Left lung (tissue), 10 donors: Measurements from ENCODE around the gene TACR1. TPM values are rescaled to one million over a fixed set of nuclear protein-coding genes. Genes with fewer than 3 reads are reported as not detected.

Source experiments
- ATAC-seq: fragments of 200-7000 bp; cut with Tn5 transposase; one replicate; pipeline ENCODE4 v1.9.1; 2020; ENCODE audit warnings: moderate library complexity
- DNase-seq, 4 donors: peaks; one replicate each; pipeline ENCODE4 v3.0.0-alpha.2; 2013 to 2020
- H3K27ac ChIP-seq, 2 donors: fragments of 200-600 bp; sonication (generic) in 1 of 2; one replicate each; pipeline versions ENCODE4 v1.5.0 to v1.8.0; 2020 to 2021
- H3K27me3 ChIP-seq, 2 donors: fragments of 200-600 bp; sonication (generic) in 1 of 2; one replicate each; pipeline versions ENCODE4 v1.5.0 to v1.8.0; 2020 to 2021
- H3K36me3 ChIP-seq, 2 donors: fragments of 200-600 bp; sonication (generic) in 1 of 2; one replicate each; pipeline versions ENCODE4 v1.5.0 to v1.8.0; 2020 to 2021
- H3K4me1 ChIP-seq, 2 donors: fragments of 200-600 bp; one replicate each; pipeline ENCODE4 v1.8.0; 2021
- H3K4me3 ChIP-seq, 2 donors: fragments of 200-600 bp; sonication (generic) in 1 of 2; one replicate each; pipeline versions ENCODE4 v1.5.0 to v1.8.0; 2020 to 2021; ENCODE audit warnings: mild to moderate bottlenecking in 1 of 2
- H3K9me3 ChIP-seq, 2 donors: fragments of 200-600 bp; sonication (generic) in 1 of 2; one replicate each; pipeline versions ENCODE4 v1.5.0 to v1.8.0; 2020 to 2021
- CTCF ChIP-seq, 2 donors: fragments of 200-600 bp; sonication (generic) in 1 of 2; IDR thresholded peaks; one replicate each; pipeline versions ENCODE4 v1.5.0 to v1.8.0; 2021; ENCODE audit warnings: antibody characterized with exemption in 2 of 2
- intact Hi-C, 2 donors: fragments of 100-400 bp; cut with DNase I; formaldehyde crosslinking; loops; one replicate each; pipeline versions ENCODE4 v1.11.2 to v1.14.2; 2022
- polyA plus RNA-seq, 6 donors: library from polyadenylated mRNA; unstranded; fragments of 120-200 nt; gene quantifications; one replicate each; pipeline ENCODE4 v1.2.1, GENCODE V29; 2013; ENCODE audit not compliant: insufficient read length in 6 of 6
- total RNA-seq, 2 donors: library from RNA; stranded (reverse); fragmentation: NEBNext Ultra II Directional; extraction: Animal tissue kit (Norgen Biotek cat#: 25700); gene quantifications; one replicate each; pipeline ENCODE4 v1.2.1, GENCODE V29; 2021
- donor health status: DM: no; HTN: yes; CAD: no.
- donor health status: DM: no; HTN: no; CAD: no.

TACR1 gene
- total and polyA plus RNA-seq, 8 donors = 0.09 to 3.2 (median 2.2) TPM

GRCh38 chr2:75031906-75032803, 167.2 kb downstream of the TACR1 start:
- no peak overlapping the region for H3K4me3 ChIP-seq
- intact Hi-C loops = no loop called here
- H3K9me3 ChIP-seq = no peaks in the 10 kb centered on the region
- H3K36me3 ChIP-seq = no peaks in the 10 kb centered on the region
- no peaks in the 10 kb centered on the region for H3K27me3 ChIP-seq
- TF ChIP-seq CTCF (IDR thresholded peaks at IDR 0.05) = no peak
- peaks cover 5 to 23% of the 10 kb centered on the region in 2 donors for H3K4me1 ChIP-seq
- DNase-seq = no peak
- ATAC-seq = no peak
- H3K27ac ChIP-seq = no peak overlapping the region

GRCh38 chr2:75031171-75031570, 168.1 kb downstream of the TACR1 start:
- ATAC-seq (no peak), DNase-seq (no peak)
- TF ChIP-seq CTCF (IDR thresholded peaks at IDR 0.05) = no peak
- no peak overlapping the region for H3K4me3 ChIP-seq
- no peaks in the 10 kb centered on the region for H3K9me3 ChIP-seq
- H3K36me3 ChIP-seq = no peaks in the 10 kb centered on the region
- H3K4me1 ChIP-seq = peaks cover 5 to 22% of the 10 kb centered on the region in 2 donors
- H3K27ac ChIP-seq = no peak overlapping the region
- intact Hi-C loops = no loop called here
- H3K27me3 ChIP-seq = no peaks in the 10 kb centered on the region

GRCh38 chr2:75030218-75031009, 168.9 kb downstream of the TACR1 start:
- no peak for ATAC-seq

GRCh38 chr2:75027886-75028285, 171.4 kb downstream of the TACR1 start:
- H3K27ac ChIP-seq = no peak overlapping the region
- no peaks in the 10 kb centered on the region for H3K4me1 ChIP-seq
- no peaks in the 10 kb centered on the region for H3K27me3 ChIP-seq
- H3K9me3 ChIP-seq = no peaks in the 10 kb centered on the region
- no peak overlapping the region for H3K4me3 ChIP-seq
- no peak for TF ChIP-seq CTCF (IDR thresholded peaks at IDR 0.05)
- H3K36me3 ChIP-seq = no peaks in the 10 kb centered on the region
- DNase-seq (no peak), ATAC-seq (no peak)
- intact Hi-C loops = no loop called here

More at GRCh38 chr2:75030218-75031009, 168.9 kb downstream of the TACR1 start:
- no peak overlapping the region for H3K27ac ChIP-seq
- no peaks in the 10 kb centered on the region for H3K9me3 ChIP-seq
- H3K4me1 ChIP-seq = peaks cover 5 to 15% of the 10 kb centered on the region in 2 donors
- DNase-seq = no peak
- no peak for TF ChIP-seq CTCF (IDR thresholded peaks at IDR 0.05)
- intact Hi-C loops = no loop called here
- no peaks in the 10 kb centered on the region for H3K27me3 ChIP-seq
- H3K4me3 ChIP-seq = no peak overlapping the region
- H3K36me3 ChIP-seq = no peaks in the 10 kb centered on the region
